Neural cell (in vitro differentiated cells): ENCODE measurements around the gene DKK2. TPM values are rescaled to one million over a fixed set of nuclear protein-coding genes. Genes with fewer than 3 reads are reported as not detected.
A peak's percentile ranks its signal among the peaks of the same experiment; 100 is the strongest.

Experiments used
- H2AFZ ChIP-seq: fragments of 200-600, 300-800 bp; sonication (generic), shearing (Covaris generic); 2 replicates; pipeline ENCODE4 v1.6.0; 2014; ENCODE audit warnings: low read depth, mild to moderate bottlenecking, antibody characterized with exemption, low read length, moderate library complexity
- H3F3A ChIP-seq: fragments of 200-600 bp; shearing (Covaris generic); 2 replicates; pipeline ENCODE4 v1.6.1; 2016; ENCODE audit warnings: mild to moderate bottlenecking, moderate library complexity, mixed read lengths, antibody characterized with exemption, low read length; ENCODE audit not compliant: insufficient read depth, poor library complexity, severe bottlenecking
- H3K27ac ChIP-seq: fragments of 200-600, 300-800 bp; sonication (generic), shearing (Covaris generic); 2 replicates; pipeline ENCODE4 v1.5.1; 2014; ENCODE audit warnings: mild to moderate bottlenecking, low read length, moderate library complexity
- H3K27me3 ChIP-seq: fragments of 300-800, 200-600 bp; sonication (generic), shearing (Covaris generic); 2 replicates; pipeline ENCODE4 v1.6.0; 2014; ENCODE audit warnings: mild to moderate bottlenecking, low read depth, low read length, moderate library complexity; ENCODE audit not compliant: insufficient read depth
- H3K36me3 ChIP-seq: fragments of 300-800, 200-600 bp; sonication (generic), shearing (Covaris generic); 2 replicates; pipeline ENCODE4 v1.5.1; 2014; ENCODE audit warnings: mild to moderate bottlenecking, antibody characterized with exemption, low read length, moderate library complexity; ENCODE audit not compliant: insufficient read depth
- H3K4me2 ChIP-seq: fragments of 300-800, 200-600 bp; sonication (generic), shearing (Covaris generic); 2 replicates; pipeline ENCODE4 v1.6.0; 2014; ENCODE audit warnings: mild to moderate bottlenecking, low read length
- H3K4me3 ChIP-seq: fragments of 300-800, 200-600 bp; sonication (generic), shearing (Covaris generic); 2 replicates; pipeline ENCODE4 v1.5.1; 2014; ENCODE audit warnings: mild to moderate bottlenecking, low read length, moderate library complexity
- H3K79me2 ChIP-seq: fragments of 200-600 bp; shearing (Covaris generic); replicated peaks from 2 replicates; pipeline ENCODE4 v1.6.0; 2014; ENCODE audit warnings: mild to moderate bottlenecking, low read length, moderate library complexity; ENCODE audit not compliant: insufficient read depth
- H3K9ac ChIP-seq: fragments of 300-800, 200-600 bp; sonication (generic), shearing (Covaris generic); 2 replicates; pipeline ENCODE4 v1.6.1; 2016; ENCODE audit warnings: mild to moderate bottlenecking, low read length, mixed read lengths
- H3K9me2 ChIP-seq: fragments of 200-600 bp; shearing (Covaris generic); 2 replicates; pipeline ENCODE4 v1.6.1; 2016; ENCODE audit warnings: mild to moderate bottlenecking, low read length, mixed read lengths; ENCODE audit not compliant: insufficient read depth
- H3K9me3 ChIP-seq: fragments of 200-600, 300-800 bp; sonication (generic), shearing (Covaris generic); 2 replicates; pipeline ENCODE4 v1.6.1; 2016; ENCODE audit warnings: mild to moderate bottlenecking, mixed run types, low read length, moderate library complexity, mixed read lengths
- H4K20me1 ChIP-seq: fragments of 200-600 bp; shearing (Covaris generic); 2 replicates; pipeline ENCODE4 v1.6.1; 2016; ENCODE audit warnings: mild to moderate bottlenecking, mixed run types; ENCODE audit not compliant: insufficient read depth
- CTCF ChIP-seq: fragments of 450-650 bp; IDR thresholded peaks from 2 replicates; pipeline ENCODE4 v1.5.1; 2014; ENCODE audit warnings: antibody characterized with exemption, mild to moderate bottlenecking, moderate library complexity; ENCODE audit not compliant: poor library complexity, severe bottlenecking
- EP300 ChIP-seq: fragments of 450-650 bp; conservative IDR thresholded peaks from 2 replicates; pipeline ENCODE4 v1.6.1; 2014; ENCODE audit warnings: antibody characterized with exemption, mild to moderate bottlenecking, moderate library complexity; ENCODE audit not compliant: poor library complexity, severe bottlenecking
- EZH2 ChIP-seq: fragments of 200-600, 300-800 bp; shearing (Covaris generic), sonication (generic); IDR thresholded peaks from 2 replicates; pipeline ENCODE4 v1.6.1; 2014; ENCODE audit warnings: antibody characterized with exemption, low read length, borderline replicate concordance, mild to moderate bottlenecking; ENCODE audit not compliant: insufficient read depth, poor library complexity, severe bottlenecking
- MXI1 ChIP-seq: fragments of 450-650 bp; conservative IDR thresholded peaks from 2 replicates; pipeline ENCODE4 v1.6.1; 2014; ENCODE audit warnings: antibody characterized with exemption, mild to moderate bottlenecking; ENCODE audit not compliant: poor library complexity, severe bottlenecking
- POLR2AphosphoS5 ChIP-seq: IDR thresholded peaks from 2 replicates; pipeline ENCODE4 v1.6.1; 2012
- RAD21 ChIP-seq: fragments of 450-650 bp; conservative IDR thresholded peaks from 2 replicates; pipeline ENCODE4 v1.6.1; 2014; ENCODE audit warnings: antibody characterized with exemption, mild to moderate bottlenecking, moderate library complexity
- SMC3 ChIP-seq: fragments of 450-650 bp; conservative IDR thresholded peaks from 2 replicates; pipeline ENCODE4 v1.6.1; 2014; ENCODE audit warnings: antibody characterized with exemption, mild to moderate bottlenecking, moderate library complexity; ENCODE audit not compliant: poor library complexity
- TAF1 ChIP-seq: IDR thresholded peaks from 2 replicates; pipeline ENCODE4 v1.6.1; 2012; ENCODE audit warnings: low read depth
- polyA minus RNA-seq: library from RNA; depleted of rRNA, polyadenylated mRNA; stranded (reverse); fragments of >200 nt; gene quantifications from 2 replicates; pipeline ENCODE4 v1.2.3, GENCODE V29; 2014
- polyA plus RNA-seq: library from polyadenylated mRNA; depleted of rRNA; stranded (reverse); fragments of >200 nt; gene quantifications from 2 replicates; pipeline ENCODE4 v1.2.3, GENCODE V29; 2014
- TF ChIP-seq, protein P1 (sequence below): IDR thresholded peaks from 2 replicates; pipeline ENCODE4 v1.6.1; 2012; ENCODE audit warnings: borderline replicate concordance

DKK2 gene
- polyA plus RNA-seq (0.33 and 0.72 TPM in 2 replicates), polyA minus RNA-seq (0.23 and 0.73 TPM in 2 replicates)

GRCh38 chr4:107035819-107036583, at the start of gene DKK2:
DKK2 (minus strand) TSS chr4:107036313; CDS start chr4:107035591, 722 bp downstream.
- Histone ChIP-seq H3F3A (no peaks in the 10 kb centered on the region), H3K79me2 (no peaks in the 10 kb centered on the region), H3K27me3 (peaks cover 58% of the 10 kb centered on the region)

GRCh38 chr4:107077192-107077591, 41.1 kb upstream of the DKK2 start:
- no peaks in the 10 kb centered on the region for H3K27me3 ChIP-seq
- H3K4me2 ChIP-seq, result no peak overlapping the region
- no peaks in the 10 kb centered on the region for H3K9me3 ChIP-seq
- no peaks in the 10 kb centered on the region for H4K20me1 ChIP-seq
- H3K79me2 ChIP-seq, result no peaks in the 10 kb centered on the region
- no peak overlapping the region for H3K27ac ChIP-seq
- no peak overlapping the region for H3K4me3 ChIP-seq
- H2AFZ ChIP-seq, result no peak overlapping the region
- no peaks in the 10 kb centered on the region for H3K36me3 ChIP-seq
- H3K9me2 ChIP-seq, result no peaks in the 10 kb centered on the region
- no peak for TF ChIP-seq CTCF
- TF ChIP-seq, protein P1, sequence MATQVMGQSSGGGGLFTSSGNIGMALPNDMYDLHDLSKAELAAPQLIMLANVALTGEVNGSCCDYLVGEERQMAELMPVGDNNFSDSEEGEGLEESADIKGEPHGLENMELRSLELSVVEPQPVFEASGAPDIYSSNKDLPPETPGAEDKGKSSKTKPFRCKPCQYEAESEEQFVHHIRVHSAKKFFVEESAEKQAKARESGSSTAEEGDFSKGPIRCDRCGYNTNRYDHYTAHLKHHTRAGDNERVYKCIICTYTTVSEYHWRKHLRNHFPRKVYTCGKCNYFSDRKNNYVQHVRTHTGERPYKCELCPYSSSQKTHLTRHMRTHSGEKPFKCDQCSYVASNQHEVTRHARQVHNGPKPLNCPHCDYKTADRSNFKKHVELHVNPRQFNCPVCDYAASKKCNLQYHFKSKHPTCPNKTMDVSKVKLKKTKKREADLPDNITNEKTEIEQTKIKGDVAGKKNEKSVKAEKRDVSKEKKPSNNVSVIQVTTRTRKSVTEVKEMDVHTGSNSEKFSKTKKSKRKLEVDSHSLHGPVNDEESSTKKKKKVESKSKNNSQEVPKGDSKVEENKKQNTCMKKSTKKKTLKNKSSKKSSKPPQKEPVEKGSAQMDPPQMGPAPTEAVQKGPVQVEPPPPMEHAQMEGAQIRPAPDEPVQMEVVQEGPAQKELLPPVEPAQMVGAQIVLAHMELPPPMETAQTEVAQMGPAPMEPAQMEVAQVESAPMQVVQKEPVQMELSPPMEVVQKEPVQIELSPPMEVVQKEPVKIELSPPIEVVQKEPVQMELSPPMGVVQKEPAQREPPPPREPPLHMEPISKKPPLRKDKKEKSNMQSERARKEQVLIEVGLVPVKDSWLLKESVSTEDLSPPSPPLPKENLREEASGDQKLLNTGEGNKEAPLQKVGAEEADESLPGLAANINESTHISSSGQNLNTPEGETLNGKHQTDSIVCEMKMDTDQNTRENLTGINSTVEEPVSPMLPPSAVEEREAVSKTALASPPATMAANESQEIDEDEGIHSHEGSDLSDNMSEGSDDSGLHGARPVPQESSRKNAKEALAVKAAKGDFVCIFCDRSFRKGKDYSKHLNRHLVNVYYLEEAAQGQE, result no peak
- no peak for TF ChIP-seq RAD21
- TF ChIP-seq EP300, result no peak
- TF ChIP-seq MXI1, result no peak
- no peak for TF ChIP-seq SMC3
- no peak for TF ChIP-seq TAF1
- no peak for TF ChIP-seq EZH2
- no peak for TF ChIP-seq POLR2AphosphoS5
- no peaks in the 10 kb centered on the region for H3F3A ChIP-seq
- no peak overlapping the region for H3K9ac ChIP-seq

More at GRCh38 chr4:107035819-107036583, at the start of gene DKK2:
- H2AFZ ChIP-seq, result peak within 1 kb of the TSS; percentile 23
- TF ChIP-seq EZH2 (no peak), MXI1 (peak; percentile 20)
- H3K4me3 ChIP-seq, result peak within 1 kb of the TSS; percentile 69
- peak within 1 kb of the TSS; percentile 19 for H3K9ac ChIP-seq
- peak within 1 kb of the TSS; percentile 96 for H3K4me2 ChIP-seq
- H3K9me3 ChIP-seq, result no peaks in the 10 kb centered on the region
- H3K36me3 ChIP-seq, result no peaks in the 10 kb centered on the region
- no peaks in the 10 kb centered on the region for H4K20me1 ChIP-seq
- no peak within 1 kb of the TSS for H3K27ac ChIP-seq
- H3K9me2 ChIP-seq, result no peaks in the 10 kb centered on the region
